Left hindlimb (tissue), 1 donor: Measurements from ENCODE around the gene DLGAP3.
A peak's percentile ranks its signal among the peaks of the same experiment; 100 is the strongest.

ENCODE experiments used
- DNase-seq: peaks from one replicate; pipeline ENCODE4 v3.0.0-alpha.2; 2018

Gene DLGAP3

DNA sequence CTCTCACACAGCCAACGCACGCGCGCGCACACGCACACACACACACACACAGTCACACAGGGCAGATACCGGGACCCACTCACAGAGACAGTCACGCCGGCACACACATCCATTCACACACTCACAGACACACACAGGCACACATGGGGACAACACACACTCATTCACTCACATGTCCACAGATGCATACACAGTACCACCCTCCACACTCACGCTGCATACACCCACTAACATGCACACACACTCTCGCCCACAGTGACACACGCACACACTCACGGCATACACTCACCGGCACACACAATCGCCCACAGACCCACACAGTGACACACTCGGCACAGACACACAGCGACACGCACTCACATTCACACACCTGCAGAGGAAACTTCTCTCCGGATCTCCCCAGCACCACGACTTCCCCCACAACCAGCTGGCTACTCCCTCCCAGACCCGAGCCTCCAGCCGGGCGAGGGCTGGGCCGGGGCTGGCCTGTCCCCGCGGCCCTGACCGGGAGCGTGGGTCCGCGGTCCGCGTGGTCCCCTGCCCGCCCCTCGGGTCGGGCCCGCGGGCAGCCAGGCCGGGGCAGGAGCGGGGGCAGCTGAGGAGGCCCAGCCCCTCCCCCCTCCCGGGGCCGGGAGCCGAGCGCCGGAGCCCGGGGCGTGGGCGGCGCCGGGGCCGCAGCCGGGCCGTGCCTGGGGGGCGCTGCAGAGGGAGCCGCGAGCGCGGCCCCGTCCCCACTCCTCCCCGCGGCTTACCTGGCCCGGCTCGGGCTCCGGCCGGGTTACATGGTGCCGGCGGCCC lies 552 bp downstream of the DLGAP3 start:
- no peak for DNase-seq

DNA sequence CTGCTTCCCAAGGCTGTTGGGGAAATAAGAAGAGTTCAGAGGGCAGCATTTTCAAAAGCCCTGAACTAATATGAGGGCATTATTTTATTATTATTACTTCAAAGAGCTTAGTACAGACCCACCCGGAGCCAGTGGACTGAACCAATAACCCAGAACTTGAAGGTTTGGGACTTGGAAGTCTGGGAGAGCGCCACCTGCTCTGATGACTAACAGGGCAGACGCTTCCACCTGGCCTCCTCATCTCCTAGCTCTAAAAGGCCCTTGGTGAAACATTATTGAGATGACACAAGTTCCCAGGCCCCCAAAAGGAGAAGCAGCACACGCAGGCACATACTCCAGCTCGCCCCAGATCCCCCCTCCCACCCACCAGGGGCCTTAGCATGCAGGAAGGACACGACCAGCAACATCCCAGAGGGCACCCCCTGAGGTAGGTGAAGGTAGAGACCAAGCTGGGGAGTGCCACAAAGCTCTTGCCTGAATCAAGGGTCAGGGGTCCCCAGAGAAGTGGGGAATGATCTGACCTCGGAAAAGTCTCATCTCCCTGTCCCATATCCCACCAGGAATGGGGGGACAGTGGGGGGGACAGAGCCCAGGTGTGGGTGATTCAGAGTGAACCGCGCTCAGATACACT lies 1.3 kb downstream of the DLGAP3 start:
- DNase-seq: no peak

DNA sequence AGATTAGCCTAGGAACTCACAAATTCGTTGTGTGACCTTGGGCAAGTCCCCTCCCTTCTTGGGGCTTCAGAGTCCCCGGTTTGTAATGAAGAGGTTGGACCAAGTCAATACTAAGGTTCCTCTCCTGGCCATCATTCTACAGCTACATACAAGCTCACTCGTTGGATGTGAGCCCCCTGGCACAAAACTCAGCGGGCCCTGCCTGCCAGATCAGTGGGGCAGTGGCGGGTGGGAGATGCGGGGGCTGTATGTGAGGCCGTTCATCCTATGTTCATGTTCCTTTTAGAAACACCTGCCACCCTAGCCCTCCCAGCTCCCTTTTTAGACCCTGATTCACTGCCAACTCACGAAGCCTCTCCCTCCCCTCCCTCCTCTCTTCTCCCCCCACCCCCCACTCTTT lies 2.1 kb downstream of the DLGAP3 start:
- no peak for DNase-seq

DNA sequence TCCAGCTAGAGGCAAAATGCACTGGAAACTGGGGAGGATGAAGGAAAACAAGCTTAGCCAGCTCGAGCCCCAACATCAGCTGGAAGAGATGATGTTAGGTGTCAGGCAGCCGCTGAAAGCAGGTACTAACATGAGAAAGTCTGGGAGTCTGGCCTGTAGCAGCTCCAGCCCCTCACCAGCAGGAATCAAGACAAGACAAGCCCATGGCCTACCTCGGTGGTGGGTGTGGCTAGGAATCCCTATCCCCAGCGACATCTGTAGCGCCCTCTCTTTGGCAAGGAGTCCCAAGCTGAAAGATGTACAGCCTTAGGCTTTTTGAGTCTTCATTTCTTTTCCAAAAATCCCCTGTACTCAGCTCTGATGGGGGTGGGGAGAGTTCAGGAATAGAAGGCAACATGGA lies 2.6 kb downstream of the DLGAP3 start:
- DNase-seq: no peak

DNA sequence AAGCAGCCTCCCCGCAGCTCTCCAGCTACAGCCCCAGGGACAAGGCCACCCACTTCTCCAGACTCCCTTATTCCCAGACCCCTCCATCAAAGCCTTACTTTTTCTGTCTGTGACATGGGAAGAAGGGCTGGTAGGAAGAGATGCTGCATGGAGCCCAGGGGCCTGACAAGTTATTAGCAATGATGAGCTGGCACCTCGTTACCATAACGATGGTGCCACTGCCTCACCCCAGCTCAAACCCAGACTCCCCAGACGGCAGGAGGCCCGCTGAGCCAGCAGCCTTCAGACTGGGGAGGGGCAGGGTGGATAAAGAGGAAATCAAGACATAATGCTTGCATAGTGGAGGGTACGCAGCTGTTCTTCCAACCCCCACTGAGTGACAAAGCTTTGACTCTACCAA lies 3.3 kb downstream of the DLGAP3 start:
- no peak for DNase-seq

DNA sequence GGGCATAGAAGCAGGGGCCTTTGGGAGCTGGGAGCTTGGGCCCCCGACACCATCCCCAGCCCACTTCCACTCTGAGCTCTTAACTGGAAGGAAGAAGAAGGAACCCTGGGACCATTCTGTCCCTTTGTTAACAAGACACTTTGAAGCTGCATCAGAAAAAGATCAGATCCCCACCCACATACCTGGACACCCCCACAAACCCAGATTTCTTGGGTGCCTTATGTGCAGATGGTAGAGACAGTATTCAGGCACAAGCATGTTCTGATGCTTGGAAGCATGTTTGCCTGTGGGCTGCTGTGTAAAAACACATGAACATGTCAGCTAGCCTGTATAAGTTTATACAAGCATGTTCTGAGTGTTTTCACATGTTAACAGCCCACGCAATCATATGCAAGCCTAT lies 3.7 kb downstream of the DLGAP3 start:
- no peak for DNase-seq

DNA sequence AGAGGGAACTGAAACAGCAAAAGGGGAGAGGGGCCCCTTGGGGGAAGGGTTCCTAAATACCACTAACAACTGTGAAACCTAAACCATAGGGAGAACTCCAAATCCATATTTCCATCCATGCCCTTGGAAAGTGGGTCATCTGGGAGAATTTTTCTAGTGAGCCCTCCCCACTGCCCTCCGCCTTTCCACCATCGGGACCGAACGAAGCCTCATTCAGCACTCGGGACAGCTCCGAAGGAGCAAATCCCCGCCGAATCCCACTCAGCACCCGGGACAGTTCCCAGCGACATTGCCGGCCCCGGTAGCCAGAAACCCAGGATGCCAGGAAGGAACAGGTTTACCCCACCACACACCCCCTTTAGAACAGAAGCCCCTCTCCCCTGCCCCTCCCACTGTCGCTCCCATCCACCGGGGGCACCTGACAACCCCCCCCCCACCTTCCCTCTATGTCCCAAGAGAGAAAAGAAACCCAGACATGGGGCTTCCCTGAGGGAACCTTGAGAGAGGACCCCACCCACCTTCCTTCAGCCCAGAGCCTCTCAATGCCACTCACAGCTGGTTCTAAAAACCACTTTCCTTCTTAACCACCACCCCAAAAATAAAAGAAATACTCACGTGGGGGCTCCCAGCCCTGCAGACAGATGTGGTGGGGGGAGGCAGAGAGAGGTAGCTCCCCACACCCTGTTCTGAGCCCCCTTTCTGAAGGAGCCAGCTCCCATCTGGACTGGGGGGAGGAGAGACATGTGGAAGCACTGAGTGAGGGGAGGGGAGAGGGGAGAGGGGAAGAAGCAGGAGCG lies 4.5 kb downstream of the DLGAP3 start:
- DNase-seq: peak; percentile 78

DNA sequence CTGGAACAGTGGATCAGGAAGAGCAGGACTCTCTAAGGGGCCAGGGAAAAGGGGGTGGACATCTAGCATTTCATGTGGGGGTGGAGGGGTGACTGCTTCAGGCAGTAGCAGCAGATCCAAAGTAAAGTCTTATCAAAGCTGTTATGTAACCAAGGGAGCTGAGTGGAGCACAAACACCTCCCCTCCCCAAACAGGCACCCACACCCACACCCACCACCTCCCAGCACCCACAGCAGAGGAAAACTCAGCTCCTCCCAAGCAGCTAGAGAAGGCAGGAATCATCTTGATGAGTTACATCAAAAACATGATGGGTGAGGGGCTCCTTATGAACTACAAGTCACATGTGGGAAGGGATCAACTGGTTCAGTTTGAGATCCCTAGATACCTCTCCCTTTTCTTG lies 6.0 kb downstream of the DLGAP3 start:
- DNase-seq: no peak

DNA sequence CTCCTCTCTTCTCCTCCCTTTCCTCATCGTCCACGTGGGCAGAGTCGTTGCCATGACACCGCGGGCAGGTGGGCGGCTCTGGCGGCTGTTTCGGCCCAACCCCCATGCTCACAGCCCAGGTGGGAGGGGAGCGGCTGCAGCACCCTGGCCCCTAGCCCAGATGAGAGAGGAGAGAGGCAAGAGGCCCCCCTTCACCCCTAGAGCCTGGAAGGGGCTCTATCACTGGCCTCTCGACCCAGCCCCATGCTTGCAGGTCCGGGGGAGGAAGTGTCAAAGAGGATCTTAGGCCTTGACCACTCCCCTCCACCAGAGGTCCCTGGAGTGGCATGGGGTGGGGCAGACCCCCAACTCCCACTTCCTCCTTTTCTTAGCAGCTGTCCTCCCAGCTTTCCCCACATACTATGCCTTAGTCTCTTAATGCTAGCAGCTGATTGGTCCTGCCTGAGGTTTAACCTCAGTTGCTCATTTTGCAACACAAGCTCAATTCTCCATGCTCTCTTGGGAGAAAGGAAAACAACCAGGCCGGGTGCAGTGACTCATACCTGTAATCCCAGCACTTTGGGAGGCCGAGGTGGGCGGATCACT lies 10.4 kb downstream of the DLGAP3 start:
- no peak for DNase-seq

DNA sequence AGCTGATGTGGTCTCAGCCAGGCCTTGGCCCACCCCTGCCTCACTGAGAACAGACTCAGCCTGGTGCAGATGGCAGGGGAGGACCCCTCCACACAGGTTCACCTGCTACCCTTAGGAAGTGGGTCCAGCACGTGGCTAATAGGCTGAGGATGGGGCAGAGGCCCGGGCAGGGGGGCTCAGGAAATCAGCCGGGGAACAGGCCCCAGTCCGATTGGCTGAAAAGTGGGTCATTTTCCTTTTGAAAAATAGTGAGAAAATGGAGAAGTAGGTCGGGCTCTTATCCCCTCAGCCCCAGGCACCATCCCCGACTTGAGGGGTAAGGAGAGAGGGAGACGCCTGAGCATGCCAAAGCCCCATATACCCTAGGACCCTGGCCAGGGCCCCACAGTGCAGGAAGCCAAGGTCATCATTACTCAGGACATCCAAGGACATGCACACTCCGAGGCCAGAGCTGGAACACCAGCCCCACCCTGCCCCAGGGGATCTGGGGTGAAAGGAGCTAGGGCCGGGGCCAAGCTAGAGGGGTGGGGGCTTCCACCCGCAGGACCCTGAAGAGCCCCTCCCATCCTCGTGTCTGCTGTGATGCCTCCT lies 11.0 kb downstream of the DLGAP3 start:
- DNase-seq: no peak

DNA sequence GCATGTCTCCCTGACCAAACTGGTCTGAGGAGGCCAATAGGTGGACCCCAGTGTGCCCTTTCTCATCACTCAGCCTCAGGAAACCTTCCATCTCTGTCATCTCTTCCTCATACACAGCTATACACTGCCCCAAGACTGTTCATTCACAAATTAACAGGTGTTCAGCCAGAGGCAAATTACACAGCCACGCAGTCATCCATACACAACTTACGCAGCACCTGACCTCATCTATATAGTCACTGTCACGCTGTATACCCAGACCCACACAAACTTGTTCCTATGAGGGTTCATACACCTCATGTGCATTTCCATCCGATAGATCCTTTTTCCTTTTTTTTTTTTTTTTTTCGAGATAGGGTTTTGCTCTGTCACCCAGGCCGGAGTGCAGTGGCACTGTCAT lies 12.4 kb downstream of the DLGAP3 start:
- no peak for DNase-seq

DNA sequence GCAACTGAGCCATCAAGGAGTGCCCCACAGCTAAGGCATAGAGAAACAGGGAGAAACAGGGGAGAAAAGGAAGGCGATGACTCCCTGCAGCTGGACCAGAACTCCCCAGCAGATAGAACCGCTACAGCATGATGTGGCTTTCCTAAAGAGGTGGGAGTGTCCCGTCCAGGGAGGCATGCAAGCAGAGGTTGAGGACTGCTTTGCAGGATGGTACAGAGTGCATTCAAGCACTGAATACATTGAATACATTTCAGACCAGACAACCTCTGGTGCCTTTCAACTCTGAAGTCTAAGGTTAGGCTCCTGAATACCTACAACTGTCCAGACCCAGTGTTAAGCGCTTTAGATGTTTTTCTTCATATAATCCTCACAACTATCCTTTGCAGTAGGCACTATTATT lies 13.3 kb downstream of the DLGAP3 start:
- no peak for DNase-seq

DNA sequence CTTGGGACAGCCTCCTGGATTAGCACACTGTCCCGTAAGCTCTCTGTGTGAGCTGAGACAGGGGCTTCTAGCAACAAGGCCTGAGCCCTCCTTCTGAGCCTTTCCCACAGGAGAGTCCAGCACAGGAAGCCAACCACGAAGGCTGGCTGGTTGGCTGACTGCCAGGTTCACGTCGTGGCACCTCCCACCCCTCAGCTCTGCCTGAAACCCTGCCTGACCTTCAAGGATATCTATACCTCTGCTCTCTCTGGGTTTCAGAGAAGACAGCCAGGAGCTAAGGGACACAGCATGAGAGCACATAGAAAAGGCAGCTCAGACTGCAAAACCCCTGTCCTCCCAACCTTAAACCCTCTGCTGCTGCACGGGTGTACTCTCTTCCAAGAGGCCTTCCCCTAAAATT lies 13.9 kb downstream of the DLGAP3 start:
- DNase-seq: no peak

DNA sequence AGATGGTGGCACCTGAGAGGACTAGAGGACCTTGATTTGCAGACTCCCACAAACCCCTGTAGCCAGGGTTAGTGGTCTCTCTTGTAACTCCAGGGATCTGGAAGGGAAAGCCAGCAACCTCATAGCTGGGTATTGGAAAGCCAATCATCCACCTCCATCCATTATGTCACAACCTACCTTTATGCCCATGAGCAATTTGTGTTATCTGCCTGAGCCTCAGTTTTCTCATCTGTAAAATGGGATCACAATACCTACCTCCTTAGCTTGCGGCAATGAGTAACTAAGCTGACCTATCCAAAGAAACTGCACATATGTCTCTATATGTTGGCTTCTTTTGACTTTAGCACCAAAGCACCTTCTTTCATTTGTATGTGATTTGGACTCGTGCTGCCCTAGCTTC lies 14.5 kb downstream of the DLGAP3 start:
- DNase-seq: no peak

DNA sequence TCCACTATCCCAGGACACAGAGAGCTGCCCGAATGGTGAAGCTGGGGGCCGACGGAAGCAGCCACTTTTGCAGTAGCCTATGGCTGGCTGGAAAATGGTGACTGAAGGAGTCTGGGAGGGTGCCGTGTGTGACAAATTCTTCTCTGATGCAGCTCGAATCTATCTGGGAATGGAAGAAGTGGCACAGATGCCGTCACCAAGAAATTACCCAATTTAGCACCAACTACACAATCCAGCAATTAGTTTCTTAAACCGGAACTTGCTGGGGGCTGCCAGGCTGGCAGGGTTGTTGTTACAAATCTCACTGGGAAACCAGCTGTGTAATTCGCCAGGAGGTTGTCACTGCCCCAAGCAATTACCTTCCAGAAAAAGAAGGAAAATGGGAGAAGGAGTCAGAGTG lies 18.0 kb downstream of the DLGAP3 start:
- DNase-seq: no peak

DNA sequence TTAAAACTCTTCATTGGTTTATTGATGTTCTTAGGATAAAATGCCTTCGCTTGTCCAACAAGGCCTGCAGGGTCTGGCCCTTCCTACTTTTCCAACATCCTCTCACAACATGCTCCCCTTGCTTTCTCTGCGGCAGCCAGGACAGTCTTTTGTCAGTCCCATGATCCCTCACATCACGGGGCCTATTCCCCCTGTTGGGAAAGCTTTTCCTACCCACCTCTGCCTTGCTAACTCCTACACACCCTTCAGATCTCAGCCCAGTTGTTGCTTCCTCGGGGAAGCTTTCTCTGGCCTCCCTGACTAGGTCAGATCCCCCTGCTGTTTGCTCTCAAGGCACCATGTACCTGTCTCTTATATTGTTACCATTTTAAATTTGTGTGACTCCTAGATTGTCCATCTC lies 19.0 kb downstream of the DLGAP3 start:
- no peak for DNase-seq

DNA sequence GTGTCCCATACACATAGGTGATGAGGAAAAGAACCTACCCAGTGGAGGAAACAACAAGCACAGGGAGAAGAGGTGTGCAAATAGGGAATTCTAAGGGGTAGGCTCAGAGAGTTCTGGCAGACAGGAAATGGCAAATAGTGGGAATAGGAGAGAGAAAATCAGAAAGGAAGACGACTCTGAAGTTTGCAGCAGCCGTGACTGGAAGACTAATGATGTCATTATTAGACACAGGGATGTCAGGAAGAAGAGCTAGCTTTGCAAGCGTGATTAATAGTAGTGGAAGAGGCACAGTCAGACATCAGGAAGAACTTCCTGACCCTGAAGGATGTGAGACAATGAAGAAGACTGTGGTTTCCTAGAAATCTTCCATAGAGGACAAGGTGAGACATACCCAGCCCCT lies 21.1 kb downstream of the DLGAP3 start:
- DNase-seq: no peak

DNA sequence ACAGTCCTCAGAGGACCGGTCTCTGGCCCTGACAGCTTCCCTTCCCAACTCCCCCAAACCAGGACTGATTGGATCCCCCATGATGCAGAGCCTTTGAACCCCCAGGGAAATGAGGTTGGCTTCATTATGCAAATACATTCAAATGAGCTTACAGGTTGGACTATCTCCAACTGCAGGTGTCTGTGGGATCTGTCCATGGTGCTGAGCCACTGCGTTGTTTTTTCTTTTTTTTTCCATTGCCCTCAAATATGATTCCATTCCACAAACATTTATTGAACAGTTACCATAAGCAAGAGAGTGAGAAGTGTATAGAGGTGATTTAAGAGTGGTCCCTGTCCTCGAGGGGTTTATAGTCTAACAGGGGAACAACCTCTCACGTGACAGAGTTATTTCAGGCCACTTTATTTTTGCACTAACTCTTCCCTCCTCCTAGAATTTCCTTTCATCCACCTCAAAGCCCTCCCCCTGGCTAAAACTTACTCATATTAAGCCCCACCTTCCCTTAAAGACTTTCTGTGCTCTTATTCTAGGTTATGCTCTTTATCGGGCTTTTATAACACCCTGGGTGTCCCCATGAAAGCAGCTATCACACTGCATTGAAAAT lies 21.9 kb downstream of the DLGAP3 start:
- DNase-seq: no peak

DNA sequence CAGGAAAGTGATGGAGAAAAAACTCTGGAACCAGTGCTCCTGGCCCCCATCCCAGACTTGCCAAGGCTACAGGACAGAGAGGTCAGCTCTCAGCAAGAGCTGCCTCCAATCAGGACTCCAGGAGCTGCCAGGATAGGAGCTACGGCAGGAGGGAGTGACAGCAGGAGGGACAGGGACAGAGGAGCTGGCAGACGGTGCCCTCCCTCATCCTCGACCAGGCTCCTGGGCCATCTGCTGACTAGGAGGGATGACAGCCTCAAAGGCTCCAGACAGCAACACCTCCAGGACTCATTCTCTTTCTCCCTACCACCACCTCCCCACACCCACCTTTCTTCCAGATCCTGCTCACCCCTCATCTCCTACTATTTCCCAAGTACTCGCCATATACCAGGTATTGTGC lies 22.7 kb downstream of the DLGAP3 start:
- no peak for DNase-seq

DNA sequence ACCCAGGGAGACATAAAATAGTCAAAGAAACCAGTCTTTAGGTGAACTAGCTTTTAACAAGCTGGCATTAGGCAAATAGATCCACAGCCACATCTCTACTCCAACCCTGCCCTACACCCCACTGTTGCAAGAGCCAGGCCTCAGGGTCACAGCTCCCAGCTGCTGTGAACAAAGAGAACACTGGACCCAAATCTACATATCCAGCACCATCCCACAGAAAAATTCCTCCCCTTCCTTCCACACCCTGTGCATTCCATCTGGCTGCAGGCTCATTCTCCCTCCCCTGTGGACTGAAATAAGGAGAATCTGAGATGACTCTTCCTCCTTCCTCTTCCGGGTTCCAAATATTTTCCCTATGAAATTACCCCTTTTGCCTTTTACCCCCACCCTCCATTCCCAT lies 23.2 kb downstream of the DLGAP3 start:
- no peak for DNase-seq

DNA sequence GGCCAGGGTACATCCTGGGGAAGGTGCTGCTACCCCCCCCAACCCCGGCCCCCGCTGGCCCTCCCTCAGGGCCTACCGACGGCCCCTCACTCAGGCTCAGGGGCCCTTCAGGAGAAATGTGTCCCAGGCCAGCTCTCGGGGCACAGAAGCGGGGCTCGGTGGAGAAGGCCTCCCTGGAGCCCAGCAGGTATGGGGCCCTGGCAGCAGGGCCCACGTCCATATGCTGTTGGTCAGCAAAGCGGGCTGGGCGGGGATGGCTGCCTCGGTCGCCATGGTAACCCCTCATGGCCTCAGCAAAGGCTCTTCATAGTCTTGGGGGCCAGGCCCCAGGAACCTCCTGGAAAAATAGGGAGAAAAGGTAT lies 24.4 kb downstream of the DLGAP3 start:
- no peak for DNase-seq

DNA sequence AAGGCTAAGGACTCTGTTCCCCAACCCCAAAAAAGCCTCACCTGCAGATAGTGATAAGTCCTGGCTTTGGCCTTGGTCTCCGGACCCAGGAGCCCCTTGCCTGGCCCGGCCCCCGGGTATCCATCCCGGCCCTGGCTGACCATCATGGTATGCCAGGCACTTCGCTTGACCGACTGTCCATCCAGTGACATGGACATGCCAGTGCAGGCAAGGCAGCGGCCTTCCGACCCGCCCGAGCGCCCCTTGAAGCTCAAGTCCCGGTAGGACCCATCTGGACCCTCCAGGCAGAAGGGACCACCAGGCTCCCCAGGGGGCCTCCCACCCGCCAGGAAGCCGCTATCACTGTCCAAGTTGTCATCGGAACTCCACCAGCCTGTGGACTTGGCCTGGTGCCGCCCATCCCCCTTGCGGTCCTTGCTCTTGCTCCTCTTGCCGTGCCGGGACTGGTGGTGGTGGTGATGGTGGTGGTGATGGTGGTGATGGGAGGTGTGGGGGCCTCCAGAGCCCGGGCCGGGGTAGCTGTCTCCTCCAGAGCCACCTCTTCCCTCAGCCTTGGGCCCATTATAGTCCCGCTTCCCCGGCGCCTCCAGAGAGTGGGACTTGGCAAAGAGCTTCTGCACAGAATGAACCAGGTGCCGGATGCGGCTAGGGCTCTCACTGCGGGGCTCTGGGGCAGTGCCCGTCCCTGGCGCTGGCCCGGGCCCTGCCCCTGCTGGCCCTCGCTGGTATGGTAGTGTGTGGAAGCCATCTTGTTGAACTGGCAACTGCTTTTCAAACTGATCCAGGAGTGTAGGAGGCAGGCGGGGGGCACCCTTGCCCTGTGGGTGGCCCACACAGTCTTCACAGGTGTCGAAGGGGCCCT lies 25.0 kb downstream of the DLGAP3 start:
- DNase-seq: no peak
